ENCODE results near the gene CPNE5.

The CPNE5 gene

DNA sequence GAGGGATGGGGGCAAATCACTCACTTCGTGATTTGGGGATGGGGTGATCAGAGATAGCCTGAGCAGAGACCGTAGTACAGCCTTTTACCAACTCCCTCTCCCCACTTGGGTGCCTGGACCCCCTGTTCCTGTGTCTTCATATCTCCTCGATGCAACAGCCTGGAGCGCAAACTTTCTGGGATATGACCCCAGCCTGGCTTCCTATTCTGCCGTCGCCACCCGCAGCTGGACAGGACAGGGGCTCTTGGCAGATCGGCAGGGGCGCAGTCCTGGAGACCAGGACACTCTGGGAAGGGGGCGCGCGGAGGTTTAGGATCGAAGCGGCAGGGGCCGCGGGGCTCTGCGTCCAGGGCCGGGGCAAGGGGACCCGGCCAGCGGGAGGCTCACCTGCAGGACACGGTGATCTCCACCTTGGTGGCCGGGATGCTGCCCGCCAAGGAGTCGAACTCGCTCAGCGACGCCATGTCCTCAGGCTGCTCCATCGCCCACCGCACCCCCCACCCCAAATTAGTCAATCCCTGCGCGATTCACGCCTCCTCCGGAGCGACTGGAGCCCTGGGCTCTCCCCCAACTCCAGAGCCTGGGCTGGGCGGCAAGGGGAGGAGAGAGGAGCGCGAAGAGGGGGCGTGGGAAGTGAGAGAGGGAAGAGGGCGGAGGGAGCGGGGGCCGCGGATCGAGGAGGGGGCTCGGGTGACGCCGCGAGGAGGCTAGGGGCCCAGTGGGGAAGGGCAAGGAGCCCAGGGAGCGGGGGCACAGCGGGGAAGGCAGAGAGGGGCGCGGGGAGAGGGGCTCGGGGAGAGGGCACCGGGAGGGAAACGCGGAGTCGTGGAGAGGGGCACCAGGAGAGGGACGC is at the start of gene CPNE5:
TSS of gene CPNE5 (minus strand) at position 549 of the 853 bp plus-strand sequence. CDS start at position 482, 67 bp downstream.
- Histone ChIP-seq H3K9me3 (ENCODE audit: control insufficient read depth in 1 of 2, low read length in 2 of 2) (no peaks in the 10 kb centered on the region), H3K27ac (ENCODE audit: low read depth, low read length) (no peak within 1 kb of the TSS), H3K4me1 (ENCODE audit: control insufficient read depth in 1 of 2, insufficient read depth in 2 of 2, low read length in 2 of 2) (peaks cover 13 to 15% of the 10 kb centered on the region in 2 donors), H3K36me3 (ENCODE audit: control insufficient read depth in 1 of 2, insufficient read depth in 2 of 2, low read length in 2 of 2) (no peaks in the 10 kb centered on the region), H3K4me3 (ENCODE audit: low read depth in 1 of 2, low read length in 2 of 2) (peak within 1 kb of the TSS; percentile 51 to 57), H3K27me3 (ENCODE audit: control insufficient read depth in 1 of 2, insufficient read depth in 2 of 2, low read length in 2 of 2) (peaks cover 12 to 26% of the 10 kb centered on the region in 2 donors), H3K9ac (ENCODE audit: low read depth in 1 of 2, low read length in 2 of 2) (no peak within 1 kb of the TSS)

DNA sequence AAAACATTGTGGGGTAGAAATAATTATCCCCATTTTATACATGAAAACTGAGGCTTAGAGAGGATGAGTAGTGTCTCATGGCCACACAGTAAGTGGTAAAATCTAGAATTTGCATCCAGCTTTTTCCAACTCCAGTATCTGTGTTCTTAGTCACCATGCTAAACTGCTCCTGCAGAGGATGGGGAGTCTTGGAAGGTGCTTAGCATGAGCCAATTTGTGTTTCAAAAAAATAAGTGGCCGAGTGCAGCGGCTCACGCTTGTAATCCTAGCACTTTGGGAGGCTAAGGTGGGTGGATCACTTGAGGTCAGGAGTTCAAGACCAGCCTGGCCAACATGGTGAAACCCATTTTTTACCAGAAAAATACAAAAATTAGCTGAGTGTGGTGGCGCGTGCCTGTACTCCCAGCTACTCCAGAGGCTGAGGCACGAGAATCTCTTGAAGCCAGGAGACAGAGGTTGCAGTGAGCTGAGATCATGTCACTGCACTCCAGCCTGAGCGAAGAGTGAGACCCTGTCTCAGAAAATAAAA is 48.9 kb upstream of the CPNE5 start:
- H3K9ac ChIP-seq (ENCODE audit: low read depth in 1 of 2, low read length in 2 of 2): no peak overlapping the region
- H3K4me3 ChIP-seq (ENCODE audit: low read depth in 1 of 2, low read length in 2 of 2): no peak overlapping the region
- H3K27ac ChIP-seq (ENCODE audit: low read depth, low read length): no peak overlapping the region
- H3K36me3 ChIP-seq (ENCODE audit: control insufficient read depth in 1 of 2, insufficient read depth in 2 of 2, low read length in 2 of 2): peaks cover 3 to 6% of the 10 kb centered on the region in 2 donors
- H3K9me3 ChIP-seq (ENCODE audit: control insufficient read depth in 1 of 2, low read length in 2 of 2): no peaks in the 10 kb centered on the region
- H3K27me3 ChIP-seq (ENCODE audit: control insufficient read depth in 1 of 2, insufficient read depth in 2 of 2, low read length in 2 of 2): no peaks in the 10 kb centered on the region
- H3K4me1 ChIP-seq (ENCODE audit: control insufficient read depth in 1 of 2, insufficient read depth in 2 of 2, low read length in 2 of 2): peaks cover 21 to 22% of the 10 kb centered on the region in 2 donors

DNA sequence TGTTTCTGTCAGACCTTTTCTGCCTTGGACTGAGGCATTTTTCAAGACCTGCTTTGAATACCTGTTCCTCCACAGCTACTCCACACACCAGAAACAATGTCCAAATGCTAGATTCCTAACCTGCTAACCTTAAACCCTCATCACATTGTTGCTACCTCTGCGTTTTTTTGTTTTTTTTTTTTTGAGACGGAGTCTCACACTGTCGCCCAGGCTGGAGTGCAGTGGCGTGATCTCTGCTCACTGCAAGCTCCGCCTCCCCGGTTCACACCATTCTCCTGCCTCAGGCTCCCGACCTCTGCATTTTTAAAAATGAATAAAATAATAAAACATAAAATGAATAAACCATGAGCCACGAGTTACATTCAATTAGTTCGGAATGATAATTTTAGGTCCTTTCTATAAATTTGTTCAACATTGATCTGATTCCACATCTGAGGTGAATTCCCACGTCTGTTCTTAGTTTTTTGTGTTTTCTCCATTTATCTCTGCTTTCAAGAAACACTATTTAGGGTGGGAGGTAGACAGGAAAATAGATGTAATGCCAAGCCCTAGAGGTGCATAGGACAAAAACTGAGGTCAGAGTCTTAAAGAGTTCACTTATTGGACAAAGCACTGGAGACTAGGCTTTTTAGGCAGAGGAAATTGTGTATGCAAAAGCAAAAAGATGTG is 47.8 kb upstream of the CPNE5 start:
- Histone ChIP-seq H3K36me3 (ENCODE audit: control insufficient read depth in 1 of 2, insufficient read depth in 2 of 2, low read length in 2 of 2) (peaks cover 0 to 3% of the 10 kb centered on the region in 2 donors), H3K9me3 (ENCODE audit: control insufficient read depth in 1 of 2, low read length in 2 of 2) (no peaks in the 10 kb centered on the region), H3K9ac (ENCODE audit: low read depth in 1 of 2, low read length in 2 of 2) (peak overlapping the region; percentile 79 to 85), H3K27me3 (ENCODE audit: control insufficient read depth in 1 of 2, insufficient read depth in 2 of 2, low read length in 2 of 2) (no peaks in the 10 kb centered on the region), H3K27ac (ENCODE audit: low read depth, low read length) (no peak overlapping the region), H3K4me3 (ENCODE audit: low read depth in 1 of 2, low read length in 2 of 2) (peak overlapping the region; percentile 77 to 81), H3K4me1 (ENCODE audit: control insufficient read depth in 1 of 2, insufficient read depth in 2 of 2, low read length in 2 of 2) (peaks cover 21 to 22% of the 10 kb centered on the region in 2 donors)

DNA sequence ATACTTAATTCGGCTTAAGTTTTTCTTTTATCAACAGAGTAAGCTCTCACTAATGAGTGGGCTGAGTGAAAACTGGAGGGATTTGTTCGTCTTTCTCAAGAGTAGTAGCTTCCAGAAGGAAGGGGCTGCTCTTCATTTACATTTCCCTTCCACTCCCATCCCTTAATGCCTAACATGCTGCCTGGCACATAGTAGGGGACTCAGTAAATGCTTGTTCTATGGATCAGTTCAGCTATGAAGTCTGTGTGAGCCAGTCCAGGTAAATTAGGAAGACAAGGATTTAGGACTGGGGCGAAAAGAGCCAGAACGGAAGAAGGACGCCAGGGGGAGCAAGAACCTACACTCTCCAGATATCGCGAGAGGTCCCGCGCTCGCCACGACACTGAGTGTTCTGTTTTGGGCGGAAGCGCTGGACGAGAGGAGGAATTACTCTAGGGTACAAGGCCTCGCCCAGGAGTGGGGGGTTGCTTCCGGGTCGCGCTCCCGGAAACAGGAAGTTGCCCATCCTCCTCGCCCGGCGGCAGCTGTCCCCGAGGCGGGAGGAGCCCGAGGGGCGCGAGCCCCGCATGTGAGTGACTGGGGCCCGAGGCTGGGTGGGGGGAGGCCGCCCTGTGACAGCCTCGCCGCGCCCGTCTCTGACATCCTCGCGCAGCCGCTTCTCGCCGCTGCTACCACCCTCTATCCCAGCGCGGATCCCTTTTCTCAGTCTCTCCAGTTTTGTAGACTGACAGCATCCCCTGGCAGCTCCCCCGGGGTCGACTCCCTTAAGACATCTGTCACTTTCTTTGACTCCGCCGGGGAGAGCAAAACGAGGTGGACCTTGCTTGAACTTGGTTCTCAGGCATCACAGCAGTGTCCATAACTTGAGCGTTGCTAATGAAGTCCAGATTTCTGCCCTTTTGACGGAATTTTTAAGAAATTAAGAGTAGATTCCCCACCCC is 46.5 kb upstream of the CPNE5 start, which contains the start of gene C6orf89:
TSS of gene C6orf89 (plus strand) at position 492 of the 941 bp plus-strand sequence. CDS start 13,493 bp downstream, outside the sequence.
- peak within 1 kb of the TSS; percentile 32 for H3K27ac ChIP-seq (ENCODE audit: low read depth, low read length)
- H3K4me3 ChIP-seq (ENCODE audit: low read depth in 1 of 2, low read length in 2 of 2): peak within 1 kb of the TSS; percentile 77 to 81
- H3K36me3 ChIP-seq (ENCODE audit: control insufficient read depth in 1 of 2, insufficient read depth in 2 of 2, low read length in 2 of 2): no peaks in the 10 kb centered on the region
- no peaks in the 10 kb centered on the region for H3K9me3 ChIP-seq (ENCODE audit: control insufficient read depth in 1 of 2, low read length in 2 of 2)
- peaks cover 21 to 22% of the 10 kb centered on the region in 2 donors for H3K4me1 ChIP-seq (ENCODE audit: control insufficient read depth in 1 of 2, insufficient read depth in 2 of 2, low read length in 2 of 2)
- peak within 1 kb of the TSS; percentile 79 to 85 for H3K9ac ChIP-seq (ENCODE audit: low read depth in 1 of 2, low read length in 2 of 2)
- H3K27me3 ChIP-seq (ENCODE audit: control insufficient read depth in 1 of 2, insufficient read depth in 2 of 2, low read length in 2 of 2): no peaks in the 10 kb centered on the region

DNA sequence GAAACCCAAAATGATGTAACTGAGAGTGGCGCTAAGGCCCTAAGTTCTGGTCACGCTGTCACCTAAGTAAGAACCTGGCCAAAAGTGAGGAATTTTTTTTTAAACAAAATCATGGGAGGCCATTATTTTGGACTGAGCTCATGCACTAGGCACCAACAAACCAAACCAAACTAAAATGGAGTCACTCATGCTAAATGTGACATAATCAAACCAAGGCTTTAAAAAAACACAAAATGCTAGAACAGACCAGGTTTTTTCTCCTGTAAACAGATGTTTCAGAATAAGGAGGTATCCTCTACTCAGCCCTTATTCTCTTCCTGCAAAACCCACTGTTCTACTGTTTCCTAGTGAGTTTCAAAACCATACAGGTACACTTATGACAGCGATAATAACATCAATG is 45.4 kb upstream of the CPNE5 start:
- Histone ChIP-seq H3K27ac (ENCODE audit: low read depth, low read length) (no peak overlapping the region), H3K36me3 (ENCODE audit: control insufficient read depth in 1 of 2, insufficient read depth in 2 of 2, low read length in 2 of 2) (no peaks in the 10 kb centered on the region), H3K4me1 (ENCODE audit: control insufficient read depth in 1 of 2, insufficient read depth in 2 of 2, low read length in 2 of 2) (peaks cover 21 to 22% of the 10 kb centered on the region in 2 donors), H3K9ac (ENCODE audit: low read depth in 1 of 2, low read length in 2 of 2) (no peak overlapping the region), H3K4me3 (ENCODE audit: low read depth in 1 of 2, low read length in 2 of 2) (no peak overlapping the region), H3K9me3 (ENCODE audit: control insufficient read depth in 1 of 2, low read length in 2 of 2) (no peaks in the 10 kb centered on the region), H3K27me3 (ENCODE audit: control insufficient read depth in 1 of 2, insufficient read depth in 2 of 2, low read length in 2 of 2) (no peaks in the 10 kb centered on the region)

DNA sequence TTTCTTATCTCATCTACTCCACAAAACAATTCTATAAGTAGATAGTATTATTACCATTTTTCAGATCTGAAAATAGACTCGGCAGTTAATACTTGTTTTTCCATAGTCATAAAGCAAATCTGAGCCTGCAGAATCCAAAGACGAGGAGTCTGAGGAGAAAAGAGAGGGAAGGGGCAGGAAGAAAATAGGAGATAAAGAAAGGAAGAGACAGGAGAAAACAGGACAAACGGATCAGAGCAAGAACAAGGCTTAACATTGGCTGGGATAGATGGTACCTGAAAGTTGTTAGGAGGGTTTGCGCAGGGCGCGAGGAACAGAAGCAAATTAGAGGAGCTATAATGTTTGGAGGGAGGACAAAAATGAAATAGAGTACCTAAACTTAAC is 36.0 kb upstream of the CPNE5 start:
- peaks cover 11 to 16% of the 10 kb centered on the region in 2 donors for H3K4me1 ChIP-seq (ENCODE audit: control insufficient read depth in 1 of 2, insufficient read depth in 2 of 2, low read length in 2 of 2)
- peak overlapping the region; percentile 77 to 99 for H3K9ac ChIP-seq (ENCODE audit: low read depth in 1 of 2, low read length in 2 of 2)
- H3K9me3 ChIP-seq (ENCODE audit: control insufficient read depth in 1 of 2, low read length in 2 of 2): no peaks in the 10 kb centered on the region
- H3K27me3 ChIP-seq (ENCODE audit: control insufficient read depth in 1 of 2, insufficient read depth in 2 of 2, low read length in 2 of 2): peaks cover 0 to 5% of the 10 kb centered on the region in 2 donors
- peak overlapping the region; percentile 95 to 100 for H3K4me3 ChIP-seq (ENCODE audit: low read depth in 1 of 2, low read length in 2 of 2)
- peaks cover 0 to 6% of the 10 kb centered on the region in 2 donors for H3K36me3 ChIP-seq (ENCODE audit: control insufficient read depth in 1 of 2, insufficient read depth in 2 of 2, low read length in 2 of 2)
- peak overlapping the region; percentile 71 for H3K27ac ChIP-seq (ENCODE audit: low read depth, low read length)

DNA sequence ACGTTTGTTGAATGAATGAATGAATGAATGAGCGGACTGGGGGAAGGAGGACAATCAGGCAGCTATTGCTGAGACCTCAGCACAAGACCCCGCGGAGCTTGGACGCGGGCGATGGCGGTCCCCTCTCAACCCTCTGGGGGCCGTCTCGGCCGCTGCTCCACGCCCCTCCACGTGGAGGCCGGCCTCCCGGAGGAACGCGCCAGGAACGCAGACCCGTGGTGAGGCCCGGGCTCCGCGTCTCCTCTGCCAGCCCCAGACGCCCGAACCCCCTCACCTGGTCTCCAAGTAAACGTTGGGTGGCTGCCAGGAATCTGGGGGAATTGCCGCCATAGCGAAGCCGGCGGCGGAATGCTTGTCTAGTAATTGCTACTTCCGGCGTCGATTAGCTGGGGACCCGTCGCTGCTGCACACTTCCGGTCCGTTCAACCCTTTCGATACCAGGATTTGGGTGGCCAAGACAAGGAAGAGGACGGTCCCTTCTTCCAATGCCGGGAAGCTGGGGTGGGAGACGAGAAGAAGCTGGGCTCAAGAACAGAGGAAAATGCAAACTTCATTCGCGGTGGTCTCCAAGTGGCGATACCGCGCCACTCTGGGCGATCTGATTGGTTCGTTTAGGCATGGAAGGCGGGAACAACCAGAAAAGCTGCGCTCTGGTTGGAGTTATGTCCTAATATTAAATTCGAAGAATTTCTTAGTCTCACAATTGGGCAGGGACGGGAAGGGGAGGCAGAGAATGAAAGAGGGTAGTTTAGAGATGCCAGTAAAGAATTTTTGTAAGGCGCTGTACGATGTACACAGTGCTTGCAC is 35.4 kb upstream of the CPNE5 start, which contains the start of gene PPIL1:
TSS of gene PPIL1 (minus strand) at position 361 of the 807 bp plus-strand sequence. CDS start at position 330, 31 bp downstream.
- Histone ChIP-seq H3K36me3 (ENCODE audit: control insufficient read depth in 1 of 2, insufficient read depth in 2 of 2, low read length in 2 of 2) (peaks cover 0 to 10% of the 10 kb centered on the region in 2 donors), H3K4me3 (ENCODE audit: low read depth in 1 of 2, low read length in 2 of 2) (peak within 1 kb of the TSS; percentile 95 to 100), H3K9ac (ENCODE audit: low read depth in 1 of 2, low read length in 2 of 2) (peak within 1 kb of the TSS; percentile 77 to 99), H3K27me3 (ENCODE audit: control insufficient read depth in 1 of 2, insufficient read depth in 2 of 2, low read length in 2 of 2) (peaks cover 0 to 5% of the 10 kb centered on the region in 2 donors), H3K9me3 (ENCODE audit: control insufficient read depth in 1 of 2, low read length in 2 of 2) (no peaks in the 10 kb centered on the region), H3K4me1 (ENCODE audit: control insufficient read depth in 1 of 2, insufficient read depth in 2 of 2, low read length in 2 of 2) (peaks cover 11 to 16% of the 10 kb centered on the region in 2 donors), H3K27ac (ENCODE audit: low read depth, low read length) (peak within 1 kb of the TSS; percentile 71)

DNA sequence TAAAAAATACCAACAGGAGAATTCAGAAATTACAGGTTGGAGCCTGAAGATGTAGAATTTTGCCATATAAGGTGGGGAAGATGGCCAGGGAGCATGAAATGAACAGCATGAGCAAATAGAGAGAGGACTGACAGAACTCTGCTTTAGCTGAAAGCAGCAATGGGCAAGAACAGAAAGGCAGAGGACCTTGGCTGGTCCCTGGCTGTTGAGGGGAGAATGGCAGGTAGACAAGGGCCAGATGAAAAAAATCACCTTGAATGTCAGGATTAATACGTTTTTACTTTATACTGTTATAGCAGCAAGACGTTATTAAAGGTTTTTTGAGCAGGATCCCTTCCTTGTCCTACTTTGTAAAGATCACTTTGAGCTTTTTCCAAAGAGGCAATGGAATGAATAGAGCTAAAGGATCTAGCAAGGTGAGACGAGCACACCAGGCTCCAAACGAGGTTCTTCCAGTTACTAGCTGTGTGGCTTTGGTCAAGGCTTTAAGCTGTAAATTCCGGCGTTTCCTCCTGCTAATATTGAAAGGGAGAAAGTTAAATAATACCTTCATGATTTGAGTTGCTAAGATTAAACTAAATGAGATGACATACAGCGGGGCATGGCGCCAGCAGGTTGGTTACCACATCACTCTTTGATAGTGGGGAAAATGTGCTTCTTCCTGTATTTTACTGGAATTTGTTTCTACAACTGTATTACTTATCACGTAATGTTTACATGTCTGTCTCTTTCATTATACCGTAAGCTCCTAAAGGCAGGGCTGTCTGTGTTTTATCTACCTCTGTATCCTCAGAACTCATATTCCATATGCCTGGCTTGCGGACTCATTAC is 34.6 kb upstream of the CPNE5 start:
- peaks cover 0 to 14% of the 10 kb centered on the region in 2 donors for H3K36me3 ChIP-seq (ENCODE audit: control insufficient read depth in 1 of 2, insufficient read depth in 2 of 2, low read length in 2 of 2)
- peak overlapping the region; percentile 95 to 100 for H3K4me3 ChIP-seq (ENCODE audit: low read depth in 1 of 2, low read length in 2 of 2)
- H3K9me3 ChIP-seq (ENCODE audit: control insufficient read depth in 1 of 2, low read length in 2 of 2): no peaks in the 10 kb centered on the region
- no peak overlapping the region for H3K27ac ChIP-seq (ENCODE audit: low read depth, low read length)
- H3K27me3 ChIP-seq (ENCODE audit: control insufficient read depth in 1 of 2, insufficient read depth in 2 of 2, low read length in 2 of 2): no peaks in the 10 kb centered on the region
- peak overlapping the region; percentile 77 to 99 for H3K9ac ChIP-seq (ENCODE audit: low read depth in 1 of 2, low read length in 2 of 2)
- peaks cover 11 to 16% of the 10 kb centered on the region in 2 donors for H3K4me1 ChIP-seq (ENCODE audit: control insufficient read depth in 1 of 2, insufficient read depth in 2 of 2, low read length in 2 of 2)
